ENCODE measurements around the gene PSME3.
"Not testable (repeated sequence)": the region's sequence is repeated elsewhere in the genome, so short reads cannot be mapped to it uniquely, and the experiment has no call there.

PSME3 gene

GRCh38 chr17:42880776-42881310 is 47.6 kb downstream of the PSME3 start:
- H3K9me3 ChIP-seq (ENCODE audit: low read length) = no peaks in the 10 kb centered on the region
- no peak overlapping the region for H2AFZ ChIP-seq (ENCODE audit: low read depth, low read length)
- no peak overlapping the region for H3K4me3 ChIP-seq (ENCODE audit: low read length)
- H3K27me3 ChIP-seq (ENCODE audit: insufficient read depth, low read length) = peaks cover 27% of the 10 kb centered on the region
- H3K4me1 ChIP-seq (ENCODE audit: insufficient read depth, low read length) = no peaks in the 10 kb centered on the region
- H3K36me3 ChIP-seq (ENCODE audit: insufficient read depth, low read length) = no peaks in the 10 kb centered on the region

DNA sequence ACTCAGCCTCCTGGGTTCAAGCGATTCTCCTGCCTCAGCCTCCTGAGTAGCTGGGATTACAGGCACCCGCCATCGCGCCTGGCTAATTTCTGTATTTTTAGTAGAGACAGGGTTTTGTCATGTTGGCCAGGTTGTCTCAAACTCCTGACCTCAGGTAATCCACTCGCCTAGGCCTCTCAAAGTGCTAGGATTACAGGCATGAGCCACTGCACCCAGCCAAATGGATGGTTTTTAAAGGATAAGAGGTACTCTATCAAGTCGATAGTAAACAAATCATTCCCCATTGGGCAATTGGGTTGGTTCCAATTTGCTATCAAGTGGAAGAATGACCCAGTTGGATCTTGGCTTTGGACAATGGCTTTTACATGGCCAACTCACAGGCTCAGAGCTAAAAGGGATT is 48.5 kb downstream of the PSME3 start:
- H3K9me3 ChIP-seq (ENCODE audit: low read length); H3K4me1 ChIP-seq (ENCODE audit: insufficient read depth, low read length); H2AFZ ChIP-seq (ENCODE audit: low read depth, low read length); H3K36me3 ChIP-seq (ENCODE audit: insufficient read depth, low read length); H3K4me3 ChIP-seq (ENCODE audit: low read length): not testable (repeated sequence)
- peaks cover 30% of the 10 kb centered on the region for H3K27me3 ChIP-seq (ENCODE audit: insufficient read depth, low read length)

DNA sequence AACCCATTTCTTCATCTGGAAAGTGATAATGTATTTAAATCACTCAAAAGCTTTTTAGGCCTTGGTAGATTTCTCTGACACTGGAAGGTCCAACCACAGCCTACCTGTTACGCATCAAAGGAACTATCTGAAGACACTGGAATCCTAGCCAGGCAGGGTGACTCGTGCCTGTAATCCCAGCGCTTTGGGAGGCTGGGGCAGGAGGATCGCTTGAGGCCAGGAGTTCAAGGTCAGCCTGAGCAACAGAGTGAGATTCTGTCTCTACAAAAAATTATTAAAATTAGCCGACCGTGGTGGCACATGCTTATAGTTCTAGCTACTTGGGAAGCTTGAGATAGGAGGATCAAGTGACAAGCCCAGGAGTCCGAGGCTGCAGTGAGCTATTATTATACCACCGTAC is 49.0 kb downstream of the PSME3 start:
- no peak overlapping the region for H2AFZ ChIP-seq (ENCODE audit: low read depth, low read length)

DNA sequence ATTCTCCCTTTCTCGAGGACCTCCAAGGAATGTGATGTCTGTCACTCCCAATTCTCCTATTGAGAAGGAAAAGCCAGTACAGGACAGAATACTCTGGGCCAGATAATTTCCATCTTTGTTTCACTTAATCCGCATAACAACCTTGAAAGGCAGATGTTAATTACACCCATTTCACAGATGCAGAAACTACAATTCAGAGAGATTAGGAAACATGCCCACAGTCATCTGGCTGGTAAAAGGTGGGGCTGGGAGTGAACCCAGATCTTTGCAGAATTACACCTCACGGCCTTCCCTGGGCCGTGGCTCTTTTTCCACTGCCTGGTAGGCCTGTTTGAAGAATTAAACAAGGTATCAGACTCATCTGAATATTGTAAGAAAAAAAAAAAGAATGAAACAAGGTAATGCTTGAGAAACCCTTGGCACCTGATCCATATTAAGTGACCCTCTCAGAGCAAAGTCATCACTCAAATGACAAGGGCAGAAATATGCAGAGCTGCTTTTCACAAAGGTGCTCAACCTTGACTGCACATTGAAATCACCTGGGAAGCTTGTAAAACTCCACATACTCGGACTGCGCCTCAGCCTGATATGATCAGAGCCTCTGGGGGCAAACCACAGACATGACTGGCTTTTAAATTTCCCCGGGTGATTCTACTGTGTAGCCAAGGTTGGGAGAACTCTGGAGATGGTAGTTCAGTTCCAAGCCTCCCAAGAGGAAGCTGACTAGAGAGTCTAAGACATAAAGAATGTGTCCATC is 50.8 kb downstream of the PSME3 start:
- Histone ChIP-seq H3K4me1 (ENCODE audit: insufficient read depth, low read length) (no peaks in the 10 kb centered on the region), H3K9me3 (ENCODE audit: low read length) (no peaks in the 10 kb centered on the region), H3K36me3 (ENCODE audit: insufficient read depth, low read length) (no peaks in the 10 kb centered on the region), H3K27me3 (ENCODE audit: insufficient read depth, low read length) (peaks cover 16% of the 10 kb centered on the region), H3K4me3 (ENCODE audit: low read length) (no peak overlapping the region), H2AFZ (ENCODE audit: low read depth, low read length) (no peak overlapping the region)

More for the DNA sequence above, 49.0 kb downstream of the PSME3 start:
- peaks cover 27% of the 10 kb centered on the region for H3K27me3 ChIP-seq (ENCODE audit: insufficient read depth, low read length)
- no peaks in the 10 kb centered on the region for H3K4me1 ChIP-seq (ENCODE audit: insufficient read depth, low read length)
- H3K36me3 ChIP-seq (ENCODE audit: insufficient read depth, low read length) = no peaks in the 10 kb centered on the region
- no peak overlapping the region for H3K4me3 ChIP-seq (ENCODE audit: low read length)
- H3K9me3 ChIP-seq (ENCODE audit: low read length) = no peaks in the 10 kb centered on the region

GRCh38 chr17:42885806-42886205 is 52.6 kb downstream of the PSME3 start:
- not testable (repeated sequence) for H3K4me1 ChIP-seq (ENCODE audit: insufficient read depth, low read length); H3K4me3 ChIP-seq (ENCODE audit: low read length); H3K36me3 ChIP-seq (ENCODE audit: insufficient read depth, low read length); H2AFZ ChIP-seq (ENCODE audit: low read depth, low read length); H3K9me3 ChIP-seq (ENCODE audit: low read length)
- peaks cover 18% of the 10 kb centered on the region for H3K27me3 ChIP-seq (ENCODE audit: insufficient read depth, low read length)

GRCh38 chr17:42886283-42887176 is 53.3 kb downstream of the PSME3 start:
- Histone ChIP-seq H3K36me3 (ENCODE audit: insufficient read depth, low read length) (no peaks in the 10 kb centered on the region), H3K4me3 (ENCODE audit: low read length) (no peak overlapping the region), H3K9me3 (ENCODE audit: low read length) (no peaks in the 10 kb centered on the region), H3K27me3 (ENCODE audit: insufficient read depth, low read length) (peaks cover 21% of the 10 kb centered on the region), H2AFZ (ENCODE audit: low read depth, low read length) (no peak overlapping the region), H3K4me1 (ENCODE audit: insufficient read depth, low read length) (no peaks in the 10 kb centered on the region)

DNA sequence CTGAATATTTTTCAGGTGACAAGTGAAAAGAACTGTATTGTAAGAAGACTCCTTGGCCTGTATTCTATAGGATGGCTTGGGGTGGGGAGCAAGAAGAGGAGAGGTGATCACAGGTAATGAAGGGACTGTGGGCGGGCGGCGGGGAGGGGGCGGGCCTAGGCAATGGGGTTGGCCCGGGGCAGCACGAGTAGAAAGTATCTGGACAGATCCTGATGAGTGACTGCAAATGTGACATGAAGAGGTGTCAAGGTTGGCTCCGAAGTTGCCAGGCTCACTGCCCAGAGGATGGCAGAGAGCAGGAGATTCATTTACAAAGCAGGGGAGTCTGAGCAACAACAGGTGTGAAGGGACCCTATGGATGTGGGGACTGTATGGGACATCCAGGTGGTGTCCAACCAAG is 56.6 kb downstream of the PSME3 start:
- Histone ChIP-seq H3K4me1 (ENCODE audit: insufficient read depth, low read length) (no peaks in the 10 kb centered on the region), H2AFZ (ENCODE audit: low read depth, low read length) (no peak overlapping the region), H3K27me3 (ENCODE audit: insufficient read depth, low read length) (peaks cover 28% of the 10 kb centered on the region), H3K9me3 (ENCODE audit: low read length) (no peaks in the 10 kb centered on the region), H3K36me3 (ENCODE audit: insufficient read depth, low read length) (no peaks in the 10 kb centered on the region), H3K4me3 (ENCODE audit: low read length) (no peak overlapping the region)

- peaks cover 25% of the 10 kb centered on the region for H3K27me3 ChIP-seq (ENCODE audit: insufficient read depth, low read length)
- no peaks in the 10 kb centered on the region for H3K4me1 ChIP-seq (ENCODE audit: insufficient read depth, low read length)
- no peaks in the 10 kb centered on the region for H3K36me3 ChIP-seq (ENCODE audit: insufficient read depth, low read length)
- no peak overlapping the region for H3K4me3 ChIP-seq (ENCODE audit: low read length)
- peak overlapping the region; percentile 14 for H2AFZ ChIP-seq (ENCODE audit: low read depth, low read length)
- no peaks in the 10 kb centered on the region for H3K9me3 ChIP-seq (ENCODE audit: low read length)
Observed at GRCh38 chr17:42891539-42892152, 58.4 kb downstream of the PSME3 start.

- Histone ChIP-seq H3K27me3 (ENCODE audit: insufficient read depth, low read length) (peaks cover 27% of the 10 kb centered on the region), H2AFZ (ENCODE audit: low read depth, low read length) (no peak overlapping the region), H3K4me1 (ENCODE audit: insufficient read depth, low read length) (no peaks in the 10 kb centered on the region), H3K36me3 (ENCODE audit: insufficient read depth, low read length) (no peaks in the 10 kb centered on the region), H3K4me3 (ENCODE audit: low read length) (no peak overlapping the region), H3K9me3 (ENCODE audit: low read length) (no peaks in the 10 kb centered on the region)
Observed at GRCh38 chr17:42893359-42893758, 60.2 kb downstream of the PSME3 start.

All from neuron (in vitro differentiated cells).